K562 (cell line): Measurements from ENCODE around the gene ITPR3. TPM values are rescaled to one million over a fixed set of nuclear protein-coding genes. Genes with fewer than 3 reads are reported as not detected.

ENCODE experiments used
- AFF1 ChIP-seq, 2 experiments: fragments of 450-650 bp; IDR thresholded peaks; 2 replicates each; pipeline ENCODE4 v1.6.1; 2018; ENCODE audit warnings: mild to moderate bottlenecking in 2 of 2, low read depth in 1 of 2; ENCODE audit not compliant: partially characterized antibody in 2 of 2
- E2F5 ChIP-seq: sonication (generic); formaldehyde crosslinking; IDR thresholded peaks from 2 replicates; pipeline ENCODE4 v1.8.0; 2022; ENCODE audit warnings: mild to moderate bottlenecking, missing genetic modification reagents
- MNT ChIP-seq, 2 experiments: fragments of 450-650 bp; conservative IDR thresholded peaks; 2 replicates each; pipeline ENCODE4 v1.6.1; 2017; ENCODE audit warnings: mild to moderate bottlenecking in 2 of 2, moderate library complexity in 2 of 2
- NFIX ChIP-seq: fragments of 250-450 bp; sonication (Bioruptor Pico); IDR thresholded peaks from 2 replicates; pipeline ENCODE4 v1.4.0; 2020; ENCODE audit warnings: low read depth, mild to moderate bottlenecking, moderate library complexity
- PCBP1 ChIP-seq: fragments of 200-400 bp; formaldehyde crosslinking; IDR thresholded peaks from 2 replicates; pipeline ENCODE4 v1.6.1; 2018; ENCODE audit warnings: mild to moderate bottlenecking, low read depth, low read length; ENCODE audit not compliant: poor library complexity, severe bottlenecking
- PPARD ChIP-seq: fragments of 250-450 bp; sonication (Bioruptor Pico); IDR thresholded peaks from 2 replicates; pipeline ENCODE4 v1.8.0; 2022; ENCODE audit warnings: inconsistent platforms, mild to moderate bottlenecking, moderate library complexity
- SAFB ChIP-seq: fragments of 200-400 bp; formaldehyde crosslinking; IDR thresholded peaks from 2 replicates; pipeline ENCODE4 v1.6.1; 2017; ENCODE audit warnings: low read depth, low read length, borderline replicate concordance
- SIN3A ChIP-seq, 2 experiments: fragments of 150-350 bp in 1 of 2; IDR thresholded peaks; 2 replicates each; pipeline ENCODE4 v1.6.1; 2011 to 2016; ENCODE audit warnings: borderline replicate concordance in 2 of 2, low read depth in 2 of 2, low read length in 2 of 2, mild to moderate bottlenecking in 2 of 2, moderate library complexity in 2 of 2; ENCODE audit not compliant: control insufficient read depth in 1 of 2
- TEAD1 ChIP-seq, 2 experiments: fragments of 450-650 bp in 1 of 2; sonication (generic) in 1 of 2; formaldehyde crosslinking; IDR thresholded peaks; 2 replicates each; pipeline versions ENCODE4 v1.4.0 to v1.8.0; 2020 to 2022; ENCODE audit warnings: mild to moderate bottlenecking in 2 of 2, missing genetic modification reagents in 1 of 2
- USF2 ChIP-seq: sonication (generic); formaldehyde crosslinking; IDR thresholded peaks from 2 replicates; pipeline ENCODE4 v1.5.0; 2020; ENCODE audit warnings: missing genetic modification reagents
- ZBTB2 ChIP-seq: fragments of 450-650 bp; IDR thresholded peaks from 2 replicates; pipeline ENCODE4 v1.6.1; 2016; ENCODE audit warnings: antibody characterized with exemption
- ZBTB43 ChIP-seq: sonication (generic); formaldehyde crosslinking; IDR thresholded peaks from 2 replicates; pipeline ENCODE4 v1.8.0; 2023; ENCODE audit warnings: mild to moderate bottlenecking, missing genetic modification reagents
- ZNF212 ChIP-seq: fragments of 450-650 bp; formaldehyde crosslinking; IDR thresholded peaks from 2 replicates; pipeline ENCODE4 v1.4.0; 2020; ENCODE audit warnings: mild to moderate bottlenecking
- ZNF778 ChIP-seq: fragments of 450-650 bp; formaldehyde crosslinking; IDR thresholded peaks from 2 replicates; pipeline ENCODE4 v1.4.0; 2020; ENCODE audit warnings: mild to moderate bottlenecking, moderate library complexity
- ZNF830 ChIP-seq: fragments of 250-450 bp; sonication (Bioruptor Pico); IDR thresholded peaks from 2 replicates; pipeline ENCODE4 v1.5.0; 2021; ENCODE audit warnings: mild to moderate bottlenecking
- polyA plus RNA-seq, 8 experiments: library from polyadenylated mRNA; depleted of rRNA in 4 of 8; stranded (reverse) in 5 of 8; unstranded in 3 of 8; fragments of >200 nt; fragmentation: Nextera tagmentation in 2 of 8; fragmentation: Illumina TruSeq in 1 of 8; extraction: Ambion mirVana in 2 of 8; extraction: Trizol in 1 of 8; gene quantifications; 2 replicates each; pipeline versions ENCODE4 v1.2.1 to v1.2.3, GENCODE V29; 2011 to 2014; ENCODE audit warnings: inconsistent platforms in 1 of 8, missing spikeins in 1 of 8
- total RNA-seq, 7 experiments: library from RNA; depleted of rRNA in 6 of 7; stranded (reverse); fragments of >200 nt in 6 of 7; fragmentation: Illumina TruSeq in 2 of 7; extraction: Trizol in 2 of 7; gene quantifications; 2 replicates each; pipeline versions ENCODE4 v1.2.1 to v1.2.3, GENCODE V29; 2011 to 2021; ENCODE audit warnings: low replicate concordance in 1 of 7

The ITPR3 gene
- total and polyA plus RNA-seq, 9 of the 15 experiments (the other 6 are each of a cell fraction or from before 2014, with no cell fraction given) = 0.39 to 35.7 (median 13.2) TPM

GRCh38 chr6:33620856-33621710 is at the start of gene ITPR3 (continued):
- no peak for TF ChIP-seq AFF1 (IDR thresholded peaks at IDR 0.05; ENCODE audit: low read depth in 1 of 2, partially characterized antibody in 2 of 2)
- TF ChIP-seq MNT (conservative IDR thresholded peaks at IDR 0.05) = peak; percentile 71 to 82; a peak in 3 of 4 replicates
- TF ChIP-seq SIN3A (IDR thresholded peaks at IDR 0.05; ENCODE audit: borderline replicate concordance in 2 of 2, control insufficient read depth in 1 of 2, low read depth in 2 of 2, low read length in 2 of 2) = peak; percentile 71 to 78
- TF ChIP-seq ZBTB2 = no peak
- TF ChIP-seq E2F5 (CRISPR knock-in tag) = no peak
- TF ChIP-seq TEAD1 (CRISPR knock-in tag; IDR thresholded peaks at IDR 0.05) = peak in 1 of 2 experiments; percentile 75; a peak in 1 of 4 replicates
- no peak for TF ChIP-seq ZNF830
- no peak for TF ChIP-seq ZBTB43 (CRISPR knock-in tag)
- TF ChIP-seq NFIX (CRISPR knock-in tag) = peak; percentile 12; the same call in 1 of the 2 replicates
- TF ChIP-seq ZNF778 = no peak
- no peak for TF ChIP-seq SAFB
- no peak for TF ChIP-seq ZNF212 (CRISPR knock-in tag)
- peak; percentile 36 for TF ChIP-seq PCBP1
- TF ChIP-seq PPARD = no peak
- no peak for TF ChIP-seq USF2 (CRISPR knock-in tag)
